HG03571 (cell line): ENCODE measurements around the gene KCNA2.

ENCODE experiments used
- ATAC-seq: cut with Tn5 transposase; IDR thresholded peaks from one replicate; pipeline ENCODE4 v1.9.1; 2021; ENCODE audit not compliant: unreplicated experiment

The KCNA2 gene

GRCh38 chr1:110605901-110606656 lies at the start of gene KCNA2:
Gene KCNA2, minus strand, starts transcription at chr1:110606358. Its CDS starts 1,576 bp downstream, at chr1:110604782.
- no peak for ATAC-seq

GRCh38 chr1:110650609-110651008 lies 44.5 kb upstream of the KCNA2 start:
- no peak for ATAC-seq

DNA sequence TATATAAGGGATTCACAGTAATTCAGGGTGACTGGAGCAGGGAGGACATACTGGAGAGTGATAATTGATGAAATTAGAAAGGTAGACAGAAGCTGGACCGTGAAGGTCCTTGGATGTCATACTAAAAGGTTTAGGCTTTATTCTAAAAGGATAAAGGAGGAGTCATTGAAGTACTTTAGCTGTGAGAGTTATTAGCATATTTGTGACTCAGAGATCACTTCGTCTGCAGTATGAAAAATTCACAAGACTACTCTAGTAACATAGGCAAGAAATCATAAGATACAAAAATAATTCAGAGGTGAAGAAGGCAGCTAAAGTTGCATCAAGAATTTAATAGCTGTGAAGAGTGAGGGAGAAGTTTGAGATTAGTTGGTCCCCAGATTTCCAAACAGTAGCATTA lies 42.3 kb upstream of the KCNA2 start:
- no peak for ATAC-seq

GRCh38 chr1:110647254-110647891 lies 41.2 kb upstream of the KCNA2 start:
- ATAC-seq, result no peak

GRCh38 chr1:110645821-110646735 lies 39.9 kb upstream of the KCNA2 start:
- no peak for ATAC-seq

- ATAC-seq, result no peak
Observed at GRCh38 chr1:110645211-110645610, 39.1 kb upstream of the KCNA2 start.

DNA sequence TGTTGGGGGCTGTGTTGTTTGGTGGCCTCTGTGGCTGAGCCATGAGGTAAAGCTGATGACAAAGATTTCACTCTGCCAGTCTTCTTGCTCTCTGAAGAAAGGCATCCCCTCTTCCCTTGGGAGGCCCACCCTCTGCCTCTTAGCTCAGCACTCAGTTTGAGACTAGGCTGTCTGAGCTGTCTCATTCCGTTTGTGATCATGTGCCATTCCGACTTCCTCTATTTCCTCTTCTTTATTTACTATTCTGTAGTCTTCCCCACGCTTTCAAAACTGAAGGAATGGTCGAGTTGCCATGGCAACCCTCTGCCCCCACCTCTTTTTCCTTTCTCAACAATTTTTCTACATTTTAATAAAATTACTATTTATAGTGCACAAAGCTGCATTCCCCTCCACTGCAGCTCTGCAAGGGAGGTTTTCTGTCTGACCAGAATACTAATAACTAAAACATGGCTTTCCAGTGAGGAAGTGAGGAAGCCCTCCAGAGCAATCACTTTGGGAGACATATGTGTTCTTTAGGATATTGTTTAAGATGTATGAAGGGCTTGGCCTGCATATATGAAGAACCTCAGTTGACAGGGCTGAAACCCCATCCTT lies 37.8 kb upstream of the KCNA2 start:
- ATAC-seq, result no peak

DNA sequence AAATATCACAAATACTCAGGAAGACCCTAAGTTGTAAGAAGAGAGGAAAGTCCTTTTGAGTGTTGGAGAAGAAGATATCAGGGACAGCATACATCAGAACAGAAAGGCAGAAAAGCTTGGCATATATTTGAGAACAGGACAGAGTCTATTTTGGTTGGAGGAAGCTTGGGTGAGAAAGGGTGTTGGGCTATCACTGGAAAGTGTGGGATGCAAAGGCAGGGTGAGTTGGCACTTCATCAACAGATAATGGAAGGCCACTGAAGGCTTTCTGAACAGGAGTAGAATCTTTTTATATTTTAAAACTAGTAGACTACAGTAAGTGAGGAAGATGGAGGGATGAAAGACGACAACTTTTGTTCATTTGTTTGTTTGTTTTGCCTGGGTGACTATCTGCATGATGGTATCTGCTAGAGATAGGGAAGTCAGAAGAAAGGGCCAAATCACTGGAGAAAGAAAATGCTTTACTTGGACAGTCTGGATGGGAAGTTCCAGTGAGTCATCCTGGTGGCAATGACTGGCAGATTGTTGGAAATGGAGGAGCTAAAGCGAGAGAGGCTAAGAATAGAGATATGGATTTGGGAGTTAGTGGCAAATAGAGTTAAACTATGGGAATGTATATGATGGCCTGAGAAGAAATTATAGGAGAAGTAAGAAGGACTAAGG lies 33.7 kb upstream of the KCNA2 start:
- no peak for ATAC-seq

- ATAC-seq, result no peak
Observed at GRCh38 chr1:110638556-110638955, 32.4 kb upstream of the KCNA2 start.

DNA sequence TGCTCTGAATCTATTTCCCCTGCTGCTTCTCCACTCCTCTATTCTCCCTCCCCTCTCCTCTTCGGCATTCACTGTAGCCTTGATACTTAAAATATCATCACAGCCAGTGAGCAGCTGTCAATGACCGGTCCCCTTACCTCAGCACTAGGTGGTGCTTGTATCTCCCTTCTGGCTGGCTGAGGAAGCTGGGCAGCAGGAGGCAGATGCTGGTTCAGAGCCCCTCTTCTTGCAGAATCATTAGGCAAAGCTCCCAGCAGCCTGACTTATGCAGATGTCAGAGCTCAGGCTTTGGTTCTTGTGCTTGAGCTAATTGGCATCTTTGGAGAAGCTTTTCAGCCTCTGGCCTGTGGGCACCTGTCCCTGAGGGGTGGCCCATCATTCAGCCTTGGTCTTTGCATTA lies 31.9 kb upstream of the KCNA2 start:
- no peak for ATAC-seq

DNA sequence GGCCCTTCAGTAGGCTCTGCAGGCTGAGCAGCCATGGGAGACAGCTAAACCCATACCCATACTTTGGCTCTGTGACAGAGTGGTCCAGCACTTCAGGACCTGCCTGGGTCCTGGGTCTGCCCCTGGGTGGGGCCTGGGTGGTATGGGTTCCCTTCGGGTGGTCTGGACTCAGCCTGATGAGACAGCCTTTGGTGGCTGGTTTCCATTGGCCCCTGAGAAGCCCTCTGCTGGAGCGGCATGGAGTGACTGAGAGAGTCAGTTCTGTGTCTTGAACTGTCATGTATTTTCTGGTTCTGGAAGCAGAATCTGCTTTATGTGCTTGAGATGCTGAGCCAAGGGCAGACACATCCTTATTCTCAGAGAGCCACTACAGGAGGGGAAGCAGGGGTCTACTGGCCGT lies 31.3 kb upstream of the KCNA2 start:
- ATAC-seq, result no peak

- ATAC-seq, result no peak
Observed at GRCh38 chr1:110636149-110636935, 30.2 kb upstream of the KCNA2 start.

GRCh38 chr1:110635434-110635833 lies 29.3 kb upstream of the KCNA2 start:
- ATAC-seq, result no peak

DNA sequence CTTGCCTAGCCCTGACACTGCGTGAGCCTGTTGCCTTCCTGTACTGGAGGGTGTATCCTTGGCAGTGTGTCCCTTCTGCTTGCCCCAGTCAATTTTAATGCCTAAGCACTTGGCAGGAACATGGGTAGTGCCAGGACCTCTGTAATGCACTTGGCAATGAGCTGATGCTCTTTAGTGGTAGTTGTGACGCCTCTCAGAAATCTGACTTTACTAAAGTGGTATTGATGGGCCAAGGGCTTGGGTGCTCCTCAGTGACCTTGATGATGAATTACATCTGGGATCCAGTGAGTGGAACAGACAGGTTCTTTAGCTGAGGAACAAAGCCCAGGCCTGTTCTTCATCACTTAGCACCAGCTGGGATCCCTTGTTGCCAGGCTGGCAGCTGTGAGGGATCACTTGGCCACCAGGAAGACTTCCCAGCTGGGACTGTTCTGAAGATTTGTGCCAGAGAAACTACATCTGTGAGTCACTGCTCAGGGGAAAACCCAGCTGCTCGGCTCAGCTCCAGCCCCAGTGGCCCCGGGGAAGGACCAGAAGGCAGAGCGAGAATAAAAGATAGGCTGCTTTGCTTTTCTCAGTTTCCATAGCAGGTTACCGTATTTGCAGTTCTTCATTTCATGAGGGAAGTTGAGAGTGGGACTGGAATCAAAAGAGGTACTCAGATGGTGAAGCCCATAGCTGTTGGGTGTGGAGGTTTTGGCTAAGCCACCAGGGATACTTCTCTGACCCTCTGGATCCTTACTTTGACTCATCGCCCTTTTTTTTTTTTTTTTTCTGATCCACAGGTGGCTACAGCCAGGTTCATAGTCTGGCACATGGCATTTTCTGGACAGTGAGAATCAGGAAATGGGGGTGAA lies 28.5 kb upstream of the KCNA2 start:
- ATAC-seq, result peak; percentile 65

DNA sequence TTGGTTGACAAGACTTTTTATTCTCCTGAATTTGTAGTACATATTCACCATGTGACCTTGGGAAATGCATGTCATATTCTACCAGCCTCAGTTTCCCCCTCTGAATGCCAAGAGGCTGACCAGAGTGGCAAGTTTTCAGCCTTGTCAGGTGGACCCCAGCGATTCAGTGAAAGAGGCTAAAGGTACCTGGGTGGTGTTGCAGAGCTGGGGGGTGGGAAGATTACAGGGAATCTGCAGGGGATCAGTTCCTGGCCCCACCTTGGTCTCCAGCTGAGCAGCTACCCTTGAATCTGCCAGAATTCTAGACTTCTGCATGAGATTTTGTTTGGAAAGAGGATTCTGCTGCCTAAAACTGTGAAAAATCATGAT lies 27.9 kb upstream of the KCNA2 start:
- ATAC-seq, result no peak

- no peak for ATAC-seq
Observed at GRCh38 chr1:110633646-110634030, 27.5 kb upstream of the KCNA2 start.

DNA sequence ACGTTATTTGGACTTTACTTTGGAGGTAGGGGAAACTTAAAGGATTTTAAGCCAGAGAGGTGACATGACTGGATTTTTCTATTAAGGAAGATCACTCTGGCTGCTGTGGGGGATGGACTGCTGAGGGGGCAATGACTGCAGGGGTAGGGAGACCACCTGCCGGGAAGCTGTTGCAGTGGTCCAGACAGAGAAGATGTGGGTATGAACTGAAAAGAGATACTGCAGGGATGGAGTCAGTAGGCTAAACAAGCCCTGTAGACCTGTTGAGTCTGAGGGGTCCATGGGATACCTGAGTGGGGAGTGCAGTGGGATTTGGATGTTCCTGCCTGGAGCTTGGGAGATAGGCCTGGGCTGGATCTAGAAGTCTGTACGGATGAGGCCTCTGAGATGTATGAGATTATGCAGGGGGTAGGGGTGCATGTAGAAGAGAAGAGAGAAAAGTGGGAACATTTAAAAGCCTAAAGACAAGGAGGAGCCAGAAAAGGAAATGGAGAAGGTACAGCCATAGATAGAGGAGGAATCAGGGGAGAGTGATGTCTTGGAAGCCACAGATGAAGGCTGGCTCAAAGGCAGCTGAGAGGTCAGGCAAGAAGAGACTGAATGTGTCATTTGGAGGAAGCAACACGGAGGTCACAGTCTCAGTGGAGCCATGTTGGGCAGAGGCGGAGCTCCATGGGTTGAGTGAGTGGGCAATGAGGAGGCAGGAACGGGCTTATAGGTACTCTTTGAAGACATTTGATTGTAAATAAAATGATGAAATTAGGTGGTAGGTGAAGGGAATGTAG lies 25.9 kb upstream of the KCNA2 start:
- ATAC-seq, result no peak
